ENCODE data around the gene SCUBE1.

Gene SCUBE1

GRCh38 chr22:43247546-43248260, 95.5 kb downstream of the SCUBE1 start:
- no peak overlapping the region for H3K4me3 ChIP-seq (ENCODE audit: low read length)
- DNase-seq (ENCODE audit: low read depth, low spot score): no peak

- no peak overlapping the region for H3K4me3 ChIP-seq (ENCODE audit: low read length)
- DNase-seq (ENCODE audit: low read depth, low spot score): no peak
These were observed 97.0 kb downstream of the SCUBE1 start for GRCh38 chr22:43246188-43246587.

- no peak for DNase-seq (ENCODE audit: low read depth, low spot score)
These were observed 97.5 kb downstream of the SCUBE1 start for GRCh38 chr22:43245717-43246116.

GRCh38 chr22:43244803-43245527, 98.2 kb downstream of the SCUBE1 start:
- DNase-seq (ENCODE audit: low read depth, low spot score): no peak
- H3K4me3 ChIP-seq (ENCODE audit: low read length): no peak overlapping the region

More at GRCh38 chr22:43245717-43246116, 97.5 kb downstream of the SCUBE1 start:
- no peak overlapping the region for H3K4me3 ChIP-seq (ENCODE audit: low read length)

- no peak for DNase-seq (ENCODE audit: low read depth, low spot score)
- H3K4me3 ChIP-seq (ENCODE audit: low read length): no peak overlapping the region
These were observed 98.8 kb downstream of the SCUBE1 start for GRCh38 chr22:43244402-43244801.

GRCh38 chr22:43243324-43243723, 99.8 kb downstream of the SCUBE1 start:
- H3K4me3 ChIP-seq (ENCODE audit: low read length): no peak overlapping the region
- DNase-seq (ENCODE audit: low read depth, low spot score): no peak

GRCh38 chr22:43242627-43243026, 100.5 kb downstream of the SCUBE1 start:
- no peak overlapping the region for H3K4me3 ChIP-seq (ENCODE audit: low read length)
- no peak for DNase-seq (ENCODE audit: low read depth, low spot score)

- H3K4me3 ChIP-seq (ENCODE audit: low read length): no peak overlapping the region
- no peak for DNase-seq (ENCODE audit: low read depth, low spot score)
These were observed 101.3 kb downstream of the SCUBE1 start for GRCh38 chr22:43241699-43242386.

- no peak for DNase-seq (ENCODE audit: low read depth, low spot score)
- no peak overlapping the region for H3K4me3 ChIP-seq (ENCODE audit: low read length)
These were observed 102.0 kb downstream of the SCUBE1 start for GRCh38 chr22:43241138-43241597.

- no peak overlapping the region for H3K4me3 ChIP-seq (ENCODE audit: low read length)
- DNase-seq (ENCODE audit: low read depth, low spot score): no peak
These were observed 102.6 kb downstream of the SCUBE1 start for GRCh38 chr22:43240614-43241013.

GRCh38 chr22:43239956-43240355, 103.2 kb downstream of the SCUBE1 start:
- no peak overlapping the region for H3K4me3 ChIP-seq (ENCODE audit: low read length)
- no peak for DNase-seq (ENCODE audit: low read depth, low spot score)

GRCh38 chr22:43239193-43239780, 103.9 kb downstream of the SCUBE1 start:
- H3K4me3 ChIP-seq (ENCODE audit: low read length): no peak overlapping the region
- DNase-seq (ENCODE audit: low read depth, low spot score): no peak

GRCh38 chr22:43238526-43239006, 104.6 kb downstream of the SCUBE1 start:
- H3K4me3 ChIP-seq (ENCODE audit: low read length): no peak overlapping the region
- no peak for DNase-seq (ENCODE audit: low read depth, low spot score)

GRCh38 chr22:43237280-43237679, 105.9 kb downstream of the SCUBE1 start:
- no peak for DNase-seq (ENCODE audit: low read depth, low spot score)
- no peak overlapping the region for H3K4me3 ChIP-seq (ENCODE audit: low read length)

- H3K4me3 ChIP-seq (ENCODE audit: low read length): no peak overlapping the region
- no peak for DNase-seq (ENCODE audit: low read depth, low spot score)
These were observed 106.6 kb downstream of the SCUBE1 start for GRCh38 chr22:43236411-43237166.

GRCh38 chr22:43235445-43236409, 107.4 kb downstream of the SCUBE1 start:
- H3K4me3 ChIP-seq (ENCODE audit: low read length): no peak overlapping the region
- DNase-seq (ENCODE audit: low read depth, low spot score): no peak

- DNase-seq (ENCODE audit: low read depth, low spot score): no peak
- no peak overlapping the region for H3K4me3 ChIP-seq (ENCODE audit: low read length)
These were observed 108.7 kb downstream of the SCUBE1 start for GRCh38 chr22:43234264-43234988.

All from Jurkat, Clone E6-1 (cell line).